ENCODE results near the gene PAK6.

Gene PAK6

DNA sequence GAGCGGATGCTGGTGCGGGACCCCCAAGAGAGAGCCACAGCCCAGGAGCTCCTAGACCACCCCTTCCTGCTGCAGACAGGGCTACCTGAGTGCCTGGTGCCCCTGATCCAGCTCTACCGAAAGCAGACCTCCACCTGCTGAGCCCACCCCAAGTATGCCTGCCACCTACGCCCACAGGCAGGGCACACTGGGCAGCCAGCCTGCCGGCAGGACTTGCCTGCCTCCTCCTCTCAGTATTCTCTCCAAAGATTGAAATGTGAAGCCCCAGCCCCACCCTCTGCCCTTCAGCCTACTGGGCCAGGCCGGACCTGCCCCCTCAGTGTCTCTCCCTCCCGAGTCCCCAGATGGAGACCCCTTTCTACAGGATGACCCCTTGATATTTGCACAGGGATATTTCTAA is 37.1 kb downstream of the PAK6 start:
- no peak overlapping the region for H3K9ac ChIP-seq (ENCODE audit: low read depth, low read length, poor library complexity, severe bottlenecking)
- H3K4me1 ChIP-seq (ENCODE audit: insufficient read depth, low read length, poor library complexity, severe bottlenecking): peaks cover 18% of the 10 kb centered on the region
- no peaks in the 10 kb centered on the region for H4K20me1 ChIP-seq (ENCODE audit: insufficient read depth, low read length, poor library complexity, severe bottlenecking)
- H3K4me2 ChIP-seq (ENCODE audit: low read depth, low read length, poor library complexity, severe bottlenecking): no peak overlapping the region
- no peak overlapping the region for H3K4me3 ChIP-seq (ENCODE audit: low read length, poor library complexity, severe bottlenecking)
- no peaks in the 10 kb centered on the region for H3K36me3 ChIP-seq (ENCODE audit: insufficient read depth, low read length)
- no peaks in the 10 kb centered on the region for H3K9me2 ChIP-seq (replicated peaks; ENCODE audit: low read depth, low read length)
- no peaks in the 10 kb centered on the region for H3K27me3 ChIP-seq (ENCODE audit: insufficient read depth, low read length, poor library complexity, severe bottlenecking)
- H3F3A ChIP-seq (ENCODE audit: low read depth): no peaks in the 10 kb centered on the region
- H2AFZ ChIP-seq (ENCODE audit: low read length): no peak overlapping the region
- TF ChIP-seq, protein P1, sequence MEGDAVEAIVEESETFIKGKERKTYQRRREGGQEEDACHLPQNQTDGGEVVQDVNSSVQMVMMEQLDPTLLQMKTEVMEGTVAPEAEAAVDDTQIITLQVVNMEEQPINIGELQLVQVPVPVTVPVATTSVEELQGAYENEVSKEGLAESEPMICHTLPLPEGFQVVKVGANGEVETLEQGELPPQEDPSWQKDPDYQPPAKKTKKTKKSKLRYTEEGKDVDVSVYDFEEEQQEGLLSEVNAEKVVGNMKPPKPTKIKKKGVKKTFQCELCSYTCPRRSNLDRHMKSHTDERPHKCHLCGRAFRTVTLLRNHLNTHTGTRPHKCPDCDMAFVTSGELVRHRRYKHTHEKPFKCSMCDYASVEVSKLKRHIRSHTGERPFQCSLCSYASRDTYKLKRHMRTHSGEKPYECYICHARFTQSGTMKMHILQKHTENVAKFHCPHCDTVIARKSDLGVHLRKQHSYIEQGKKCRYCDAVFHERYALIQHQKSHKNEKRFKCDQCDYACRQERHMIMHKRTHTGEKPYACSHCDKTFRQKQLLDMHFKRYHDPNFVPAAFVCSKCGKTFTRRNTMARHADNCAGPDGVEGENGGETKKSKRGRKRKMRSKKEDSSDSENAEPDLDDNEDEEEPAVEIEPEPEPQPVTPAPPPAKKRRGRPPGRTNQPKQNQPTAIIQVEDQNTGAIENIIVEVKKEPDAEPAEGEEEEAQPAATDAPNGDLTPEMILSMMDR (conservative IDR thresholded peaks at IDR 0.05; ENCODE audit: low read length): no peak
- TF ChIP-seq EZH2phosphoT487 (IDR thresholded peaks at IDR 0.05; ENCODE audit: borderline replicate concordance): no peak
- no peaks in the 10 kb centered on the region for H3K9me3 ChIP-seq (ENCODE audit: insufficient read depth, low read depth, low read length)
- H3K79me2 ChIP-seq (ENCODE audit: insufficient read depth, low read length): no peaks in the 10 kb centered on the region

DNA sequence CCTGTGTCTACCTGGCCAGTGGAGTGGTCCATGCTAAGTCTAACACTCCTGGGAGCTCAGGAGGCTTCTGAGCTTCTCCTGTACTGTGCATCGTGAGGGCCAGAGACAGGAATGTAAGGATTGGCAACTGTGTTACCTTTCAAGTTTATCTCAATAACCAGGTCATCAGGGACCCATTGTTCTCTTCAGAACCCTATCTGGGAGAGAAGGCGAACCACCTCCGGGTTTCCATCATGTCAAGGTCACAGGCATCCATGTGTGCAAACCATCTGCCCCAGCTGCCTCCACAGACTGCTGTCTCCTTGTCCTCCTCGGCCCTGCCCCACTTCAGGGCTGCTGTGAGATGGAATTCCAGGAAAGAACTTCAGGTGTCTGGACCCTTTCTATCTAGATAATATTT is 38.1 kb downstream of the PAK6 start:
- TF ChIP-seq, protein P1 (conservative IDR thresholded peaks at IDR 0.05; ENCODE audit: low read length): no peak
- TF ChIP-seq EZH2phosphoT487 (IDR thresholded peaks at IDR 0.05; ENCODE audit: borderline replicate concordance): no peak
- Histone ChIP-seq H3K4me3 (ENCODE audit: low read length, poor library complexity, severe bottlenecking) (no peak overlapping the region), H3K79me2 (ENCODE audit: insufficient read depth, low read length) (no peaks in the 10 kb centered on the region), H2AFZ (ENCODE audit: low read length) (no peak overlapping the region), H3K9me3 (ENCODE audit: insufficient read depth, low read depth, low read length) (no peaks in the 10 kb centered on the region), H3K9me2 (replicated peaks; ENCODE audit: low read depth, low read length) (no peaks in the 10 kb centered on the region), H3K4me1 (ENCODE audit: insufficient read depth, low read length, poor library complexity, severe bottlenecking) (peaks cover 18% of the 10 kb centered on the region), H3F3A (ENCODE audit: low read depth) (no peaks in the 10 kb centered on the region), H3K27me3 (ENCODE audit: insufficient read depth, low read length, poor library complexity, severe bottlenecking) (no peaks in the 10 kb centered on the region), H3K36me3 (ENCODE audit: insufficient read depth, low read length) (no peaks in the 10 kb centered on the region), H4K20me1 (ENCODE audit: insufficient read depth, low read length, poor library complexity, severe bottlenecking) (no peaks in the 10 kb centered on the region), H3K4me2 (ENCODE audit: low read depth, low read length, poor library complexity, severe bottlenecking) (no peak overlapping the region), H3K9ac (ENCODE audit: low read depth, low read length, poor library complexity, severe bottlenecking) (no peak overlapping the region)

DNA sequence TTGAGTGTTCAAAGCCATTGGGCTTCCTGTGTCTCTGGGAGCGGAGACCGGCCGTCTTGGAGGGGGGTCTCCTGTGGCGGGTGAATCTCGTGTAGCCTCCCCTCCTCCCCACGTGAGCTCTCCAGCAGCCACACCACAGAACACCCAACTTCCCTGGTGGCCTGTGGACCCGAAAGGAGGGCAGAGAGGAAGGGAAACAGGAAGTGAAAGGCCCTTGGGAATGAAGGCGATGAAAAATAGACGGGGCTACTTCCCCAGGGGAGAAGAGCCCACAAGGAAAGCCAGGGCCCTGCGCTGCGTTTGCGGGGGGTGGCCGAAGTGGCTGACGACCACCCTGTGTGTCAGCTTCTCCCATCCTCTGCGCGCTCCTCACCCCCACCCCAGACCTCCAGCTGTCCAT is 38.6 kb downstream of the PAK6 start:
- no peak for TF ChIP-seq EZH2phosphoT487 (IDR thresholded peaks at IDR 0.05; ENCODE audit: borderline replicate concordance)
- TF ChIP-seq, protein P1 (conservative IDR thresholded peaks at IDR 0.05; ENCODE audit: low read length): no peak
- Histone ChIP-seq H3K4me3 (ENCODE audit: low read length, poor library complexity, severe bottlenecking) (no peak overlapping the region), H3F3A (ENCODE audit: low read depth) (no peaks in the 10 kb centered on the region), H2AFZ (ENCODE audit: low read length) (no peak overlapping the region), H3K79me2 (ENCODE audit: insufficient read depth, low read length) (no peaks in the 10 kb centered on the region), H3K9ac (ENCODE audit: low read depth, low read length, poor library complexity, severe bottlenecking) (no peak overlapping the region), H4K20me1 (ENCODE audit: insufficient read depth, low read length, poor library complexity, severe bottlenecking) (no peaks in the 10 kb centered on the region), H3K36me3 (ENCODE audit: insufficient read depth, low read length) (no peaks in the 10 kb centered on the region), H3K9me2 (replicated peaks; ENCODE audit: low read depth, low read length) (no peaks in the 10 kb centered on the region), H3K4me2 (ENCODE audit: low read depth, low read length, poor library complexity, severe bottlenecking) (no peak overlapping the region), H3K4me1 (ENCODE audit: insufficient read depth, low read length, poor library complexity, severe bottlenecking) (peaks cover 18% of the 10 kb centered on the region), H3K27me3 (ENCODE audit: insufficient read depth, low read length, poor library complexity, severe bottlenecking) (no peaks in the 10 kb centered on the region), H3K9me3 (ENCODE audit: insufficient read depth, low read depth, low read length) (no peaks in the 10 kb centered on the region)

All from Loucy (cell line).